ENCODE measurements around the gene SOCS3. TPM values are rescaled to one million over a fixed set of nuclear protein-coding genes. Genes with fewer than 3 reads are reported as not detected.

SOCS3 gene
- total and polyA plus RNA-seq, 4 donors: 5.6 to 70.3 (median 11.8) TPM

DNA sequence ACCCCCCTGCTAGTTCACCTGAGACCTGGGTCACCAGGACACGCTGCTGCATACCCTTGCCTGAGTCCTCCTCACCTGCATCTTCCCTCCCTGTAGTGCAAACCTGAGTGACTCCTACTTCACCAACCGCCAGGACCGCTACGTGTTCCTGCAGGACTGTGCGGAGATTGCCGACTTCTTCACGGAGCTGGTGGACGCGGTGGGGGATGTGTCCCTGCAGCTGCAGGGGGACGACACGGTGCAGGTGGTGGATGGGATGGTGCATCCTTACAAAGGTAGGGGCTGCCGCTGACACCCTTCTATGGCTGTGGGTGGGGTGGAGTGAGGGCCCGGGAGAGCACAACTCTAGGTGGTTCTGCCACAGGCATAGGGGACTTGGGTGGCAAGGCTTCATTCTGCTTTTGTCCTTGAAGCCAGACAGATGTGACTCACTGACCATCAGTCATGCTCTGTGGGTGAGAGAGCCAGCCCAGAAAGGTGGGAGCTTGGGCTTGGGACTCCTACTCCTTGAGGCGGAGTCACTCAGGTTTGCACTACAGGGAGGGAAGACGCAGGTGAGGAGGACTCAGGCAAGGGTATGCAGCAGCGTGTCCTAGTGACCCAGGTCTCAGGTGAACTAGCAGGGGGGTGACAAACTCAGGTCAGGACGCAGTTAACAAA lies 40.8 kb upstream of the SOCS3 start:
- WGBS (ENCODE audit: insufficient coverage): 90% methylated on average over 17 of the region's 17 CpGs
- no peak for DNase-seq (ENCODE audit: low read depth in 4 of 6, low spot score in 6 of 6)
- Histone ChIP-seq H3K36me3 (ENCODE audit: control insufficient read depth, insufficient read depth, low read length) (peaks cover 98% of the 10 kb centered on the region), H3K9me3 (ENCODE audit: control insufficient read depth, insufficient read depth, low read length) (no peaks in the 10 kb centered on the region), H3K27me3 (ENCODE audit: control insufficient read depth, insufficient read depth, low read length) (no peaks in the 10 kb centered on the region), H3K4me3 (ENCODE audit: low read depth, low read length) (no peak overlapping the region), H3K4me1 (ENCODE audit: control insufficient read depth, insufficient read depth, low read length) (no peaks in the 10 kb centered on the region), H3K27ac (ENCODE audit: low read depth, low read length) (no peak overlapping the region)

DNA sequence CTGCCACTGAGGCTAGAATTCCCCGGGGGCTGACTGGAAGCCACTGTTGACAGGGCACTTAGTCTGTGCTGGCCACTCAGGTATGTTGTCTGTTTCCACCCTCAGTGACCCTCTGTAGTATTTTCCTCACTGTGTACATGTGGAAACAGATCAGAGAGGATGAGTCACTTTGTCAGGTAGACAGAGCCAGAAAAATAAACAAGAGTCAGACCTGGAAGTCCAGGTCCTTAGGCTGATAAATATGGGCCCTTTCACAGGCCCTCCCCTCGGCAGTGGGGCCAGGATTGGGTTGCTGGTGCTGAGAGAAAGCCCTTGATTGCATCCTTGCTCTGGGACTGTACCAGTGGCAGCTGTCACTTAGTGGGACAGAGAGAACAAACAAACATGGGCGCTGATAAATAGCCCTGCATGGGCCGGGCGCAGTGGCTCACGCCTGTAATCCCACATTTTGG lies 39.8 kb upstream of the SOCS3 start:
- peaks cover 2% of the 10 kb centered on the region for H3K4me1 ChIP-seq (ENCODE audit: control insufficient read depth, insufficient read depth, low read length)
- no peak overlapping the region for H3K27ac ChIP-seq (ENCODE audit: low read depth, low read length)
- no peaks in the 10 kb centered on the region for H3K27me3 ChIP-seq (ENCODE audit: control insufficient read depth, insufficient read depth, low read length)
- no peaks in the 10 kb centered on the region for H3K9me3 ChIP-seq (ENCODE audit: control insufficient read depth, insufficient read depth, low read length)
- H3K4me3 ChIP-seq (ENCODE audit: low read depth, low read length): no peak overlapping the region
- no peak for DNase-seq (ENCODE audit: low read depth in 4 of 6, low spot score in 6 of 6)
- WGBS (ENCODE audit: insufficient coverage): 91% methylated on average over 5 of the region's 6 CpGs
- H3K36me3 ChIP-seq (ENCODE audit: control insufficient read depth, insufficient read depth, low read length): peaks cover 91% of the 10 kb centered on the region

DNA sequence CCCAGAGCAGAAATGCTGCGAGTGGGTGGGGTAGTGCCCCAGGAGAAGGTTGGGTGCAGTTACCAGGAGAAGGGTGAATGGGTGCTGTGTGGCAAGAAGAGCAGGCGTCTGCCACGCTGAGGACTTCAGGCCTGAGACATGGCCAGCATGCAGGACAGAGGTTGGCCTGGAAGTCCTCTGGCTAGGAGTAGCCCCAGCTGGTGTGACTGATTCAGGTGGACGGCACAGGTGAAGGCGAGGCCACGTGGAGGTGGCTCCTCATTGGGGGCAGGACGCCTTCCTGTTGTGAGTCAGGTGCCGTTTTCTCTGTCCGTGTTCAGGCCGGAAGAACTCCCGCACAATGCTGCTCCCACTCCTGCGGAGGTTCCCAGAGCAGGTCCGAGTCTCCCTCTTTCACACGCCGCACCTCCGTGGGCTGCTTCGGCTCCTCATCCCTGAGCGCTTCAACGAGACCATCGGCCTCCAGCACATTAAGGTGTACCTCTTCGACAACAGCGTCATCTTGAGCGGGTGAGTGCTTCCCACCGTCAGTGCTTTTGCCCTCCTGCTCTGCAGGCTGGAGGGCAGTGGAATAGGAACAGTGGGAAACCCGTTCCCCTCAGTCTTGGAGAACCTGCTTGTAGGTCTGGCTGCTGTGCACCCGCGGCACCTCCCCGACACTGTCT lies 39.3 kb upstream of the SOCS3 start:
- 91% methylated on average over 28 of the region's 28 CpGs for WGBS (ENCODE audit: insufficient coverage)
- H3K27me3 ChIP-seq (ENCODE audit: control insufficient read depth, insufficient read depth, low read length): no peaks in the 10 kb centered on the region
- H3K4me1 ChIP-seq (ENCODE audit: control insufficient read depth, insufficient read depth, low read length): peaks cover 3% of the 10 kb centered on the region
- no peaks in the 10 kb centered on the region for H3K9me3 ChIP-seq (ENCODE audit: control insufficient read depth, insufficient read depth, low read length)
- no peak overlapping the region for H3K4me3 ChIP-seq (ENCODE audit: low read depth, low read length)
- no peak overlapping the region for H3K27ac ChIP-seq (ENCODE audit: low read depth, low read length)
- peaks cover 91% of the 10 kb centered on the region for H3K36me3 ChIP-seq (ENCODE audit: control insufficient read depth, insufficient read depth, low read length)
- DNase-seq (ENCODE audit: low read depth in 4 of 6, low spot score in 6 of 6): no peak

DNA sequence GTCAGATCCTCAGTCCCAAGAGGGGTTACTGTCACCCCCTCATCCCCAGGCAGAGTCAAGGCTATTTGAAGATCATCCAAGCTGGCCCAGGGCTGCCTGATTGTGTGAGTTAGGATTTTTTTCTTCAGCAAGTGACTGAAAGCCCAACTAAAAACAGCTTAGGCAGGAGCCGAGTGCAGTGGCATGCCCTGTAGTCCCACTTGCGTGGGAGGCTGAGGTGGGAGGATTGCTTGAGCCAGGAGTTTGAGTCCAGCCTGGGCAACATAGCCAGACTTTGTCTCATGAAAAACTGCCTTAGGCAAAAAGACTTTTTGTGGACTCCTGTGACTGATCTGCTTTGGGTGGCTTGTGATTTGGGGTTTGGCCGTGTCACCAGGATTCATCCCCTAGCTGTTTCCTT lies 38.5 kb upstream of the SOCS3 start:
- WGBS (ENCODE audit: insufficient coverage): 95% methylated on average over 3 of the region's 3 CpGs
- no peak for DNase-seq (ENCODE audit: low read depth in 4 of 6, low spot score in 6 of 6)
- Histone ChIP-seq H3K9me3 (ENCODE audit: control insufficient read depth, insufficient read depth, low read length) (no peaks in the 10 kb centered on the region), H3K27me3 (ENCODE audit: control insufficient read depth, insufficient read depth, low read length) (no peaks in the 10 kb centered on the region), H3K4me1 (ENCODE audit: control insufficient read depth, insufficient read depth, low read length) (peaks cover 3% of the 10 kb centered on the region), H3K27ac (ENCODE audit: low read depth, low read length) (no peak overlapping the region), H3K36me3 (ENCODE audit: control insufficient read depth, insufficient read depth, low read length) (peaks cover 85% of the 10 kb centered on the region), H3K4me3 (ENCODE audit: low read depth, low read length) (no peak overlapping the region)

DNA sequence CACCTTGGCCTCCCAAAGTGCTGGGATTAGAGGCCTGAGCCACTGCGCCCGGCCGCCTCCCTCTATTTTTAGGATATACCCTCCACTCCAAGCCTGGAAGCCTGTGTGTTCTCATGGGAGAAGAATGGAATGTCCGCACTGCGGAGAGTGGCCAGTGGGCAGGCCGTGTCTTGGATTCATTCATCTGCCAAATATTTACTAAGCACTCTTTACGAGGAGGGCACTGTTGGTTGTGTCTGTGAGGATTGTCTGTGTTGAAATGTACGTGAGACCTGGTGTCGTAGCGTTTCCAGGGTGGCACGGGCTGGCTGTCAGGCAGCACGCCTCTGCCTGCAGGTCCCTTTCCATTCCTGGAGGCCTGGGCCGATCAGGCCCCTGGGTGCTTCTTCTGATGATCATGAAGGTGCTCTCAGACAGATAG lies 37.8 kb upstream of the SOCS3 start:
- Histone ChIP-seq H3K36me3 (ENCODE audit: control insufficient read depth, insufficient read depth, low read length) (peaks cover 78% of the 10 kb centered on the region), H3K27ac (ENCODE audit: low read depth, low read length) (no peak overlapping the region), H3K4me1 (ENCODE audit: control insufficient read depth, insufficient read depth, low read length) (peaks cover 3% of the 10 kb centered on the region), H3K4me3 (ENCODE audit: low read depth, low read length) (no peak overlapping the region), H3K27me3 (ENCODE audit: control insufficient read depth, insufficient read depth, low read length) (no peaks in the 10 kb centered on the region), H3K9me3 (ENCODE audit: control insufficient read depth, insufficient read depth, low read length) (no peaks in the 10 kb centered on the region)
- no peak for DNase-seq (ENCODE audit: low read depth in 4 of 6, low spot score in 6 of 6)
- 77% methylated on average over 6 of the region's 13 CpGs for WGBS (ENCODE audit: insufficient coverage)

DNA sequence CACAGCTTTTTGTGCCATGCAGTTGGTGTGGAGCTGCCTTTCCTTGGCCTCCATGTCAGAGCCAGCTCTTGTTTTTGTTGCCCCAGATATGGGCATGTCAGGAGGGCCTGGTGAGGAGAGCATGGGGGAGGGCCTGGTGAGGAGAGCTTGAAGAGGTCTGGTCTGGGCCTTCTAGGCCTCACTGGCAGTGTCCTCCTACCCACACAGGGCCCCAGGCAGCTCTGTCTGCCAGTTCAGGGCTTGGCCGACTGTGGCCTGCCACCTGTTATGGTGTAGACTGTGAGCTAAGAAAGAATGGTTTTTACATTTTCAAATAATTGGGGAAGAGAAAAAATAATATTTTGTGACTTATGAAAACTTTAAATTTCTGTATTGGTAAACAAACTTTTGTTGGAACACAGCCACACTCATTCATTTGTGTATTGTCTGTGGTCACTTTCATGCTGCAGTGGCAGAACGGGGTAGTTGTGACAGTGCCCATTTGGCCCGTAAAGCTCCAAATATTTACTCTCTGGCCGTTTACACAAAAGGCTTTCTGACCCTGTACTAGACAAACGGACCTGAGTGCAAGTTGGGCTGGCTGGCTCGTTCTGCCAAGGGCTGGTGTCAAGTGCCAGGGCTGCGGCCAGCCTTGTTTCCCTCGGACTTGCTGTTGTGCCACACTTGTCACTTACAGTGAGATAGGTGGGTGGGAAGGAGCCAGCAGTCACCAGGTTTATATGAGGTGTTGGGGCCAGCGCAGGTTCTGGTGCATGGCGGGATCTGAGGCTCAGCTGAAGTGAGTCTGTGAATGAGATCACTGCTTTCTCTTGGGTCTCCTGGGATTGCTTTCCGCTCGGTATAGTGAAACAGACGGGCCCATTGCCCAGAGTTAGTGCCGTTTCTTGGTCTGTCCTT lies 36.8 kb upstream of the SOCS3 start:
- H3K36me3 ChIP-seq (ENCODE audit: control insufficient read depth, insufficient read depth, low read length): peaks cover 69% of the 10 kb centered on the region
- WGBS (ENCODE audit: insufficient coverage): 75% methylated on average over 14 of the region's 14 CpGs
- H3K27ac ChIP-seq (ENCODE audit: low read depth, low read length): no peak overlapping the region
- H3K4me1 ChIP-seq (ENCODE audit: control insufficient read depth, insufficient read depth, low read length): peaks cover 3% of the 10 kb centered on the region
- H3K27me3 ChIP-seq (ENCODE audit: control insufficient read depth, insufficient read depth, low read length): no peaks in the 10 kb centered on the region
- DNase-seq (ENCODE audit: low read depth in 4 of 6, low spot score in 6 of 6): no peak
- H3K4me3 ChIP-seq (ENCODE audit: low read depth, low read length): no peak overlapping the region
- H3K9me3 ChIP-seq (ENCODE audit: control insufficient read depth, insufficient read depth, low read length): no peaks in the 10 kb centered on the region

DNA sequence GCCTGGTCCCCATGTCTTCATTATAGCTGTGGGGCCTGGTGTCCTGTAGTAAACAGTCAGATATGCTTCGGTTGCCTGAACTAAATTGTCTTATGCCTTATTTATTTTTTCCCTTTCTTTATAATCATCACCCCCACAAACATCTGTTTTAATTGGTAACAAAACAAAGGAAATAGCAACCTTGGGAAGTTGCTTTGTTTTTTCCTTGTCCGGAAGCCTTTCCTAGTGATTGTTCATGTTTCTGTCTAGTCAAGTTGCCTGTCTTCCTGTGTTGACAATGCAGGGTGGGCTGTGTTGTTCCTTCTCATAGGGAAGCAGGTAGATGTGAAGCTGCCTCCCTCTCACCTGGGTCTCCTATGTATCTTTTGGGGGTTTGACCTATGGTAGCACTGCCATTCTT lies 35.3 kb upstream of the SOCS3 start:
- H3K36me3 ChIP-seq (ENCODE audit: control insufficient read depth, insufficient read depth, low read length): peaks cover 58% of the 10 kb centered on the region
- H3K27me3 ChIP-seq (ENCODE audit: control insufficient read depth, insufficient read depth, low read length): no peaks in the 10 kb centered on the region
- WGBS (ENCODE audit: insufficient coverage): 100% methylated on average over 1 of the region's 2 CpGs
- H3K27ac ChIP-seq (ENCODE audit: low read depth, low read length): no peak overlapping the region
- H3K4me3 ChIP-seq (ENCODE audit: low read depth, low read length): no peak overlapping the region
- DNase-seq (ENCODE audit: low read depth in 4 of 6, low spot score in 6 of 6): no peak
- H3K4me1 ChIP-seq (ENCODE audit: control insufficient read depth, insufficient read depth, low read length): peaks cover 3% of the 10 kb centered on the region
- H3K9me3 ChIP-seq (ENCODE audit: control insufficient read depth, insufficient read depth, low read length): no peaks in the 10 kb centered on the region

DNA sequence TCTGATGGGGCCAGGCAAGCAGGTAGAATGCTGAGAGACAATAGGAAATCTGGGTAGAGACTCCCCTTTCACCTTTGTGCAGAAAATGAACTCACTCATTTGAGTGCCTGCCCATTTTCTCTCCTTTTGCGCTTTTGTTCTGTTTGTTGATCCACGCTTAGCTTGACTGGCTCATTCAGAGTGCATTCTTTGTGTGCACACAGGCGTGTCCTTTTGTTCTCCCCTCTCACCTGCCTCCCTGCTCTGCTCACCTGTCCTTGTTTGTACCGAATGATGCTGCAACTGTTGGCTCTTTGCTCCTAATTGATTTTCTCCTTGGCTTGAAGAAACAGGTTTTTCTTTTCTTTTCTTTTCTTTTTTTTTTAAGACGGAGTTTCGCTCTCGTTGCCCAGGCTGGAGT lies 34.3 kb upstream of the SOCS3 start:
- peaks cover 49% of the 10 kb centered on the region for H3K36me3 ChIP-seq (ENCODE audit: control insufficient read depth, insufficient read depth, low read length)
- 81% methylated on average over 5 of the region's 7 CpGs for WGBS (ENCODE audit: insufficient coverage)
- no peak overlapping the region for H3K27ac ChIP-seq (ENCODE audit: low read depth, low read length)
- H3K9me3 ChIP-seq (ENCODE audit: control insufficient read depth, insufficient read depth, low read length): no peaks in the 10 kb centered on the region
- peaks cover 3% of the 10 kb centered on the region for H3K4me1 ChIP-seq (ENCODE audit: control insufficient read depth, insufficient read depth, low read length)
- no peaks in the 10 kb centered on the region for H3K27me3 ChIP-seq (ENCODE audit: control insufficient read depth, insufficient read depth, low read length)
- no peak overlapping the region for H3K4me3 ChIP-seq (ENCODE audit: low read depth, low read length)
- DNase-seq (ENCODE audit: low read depth in 4 of 6, low spot score in 6 of 6): no peak

DNA sequence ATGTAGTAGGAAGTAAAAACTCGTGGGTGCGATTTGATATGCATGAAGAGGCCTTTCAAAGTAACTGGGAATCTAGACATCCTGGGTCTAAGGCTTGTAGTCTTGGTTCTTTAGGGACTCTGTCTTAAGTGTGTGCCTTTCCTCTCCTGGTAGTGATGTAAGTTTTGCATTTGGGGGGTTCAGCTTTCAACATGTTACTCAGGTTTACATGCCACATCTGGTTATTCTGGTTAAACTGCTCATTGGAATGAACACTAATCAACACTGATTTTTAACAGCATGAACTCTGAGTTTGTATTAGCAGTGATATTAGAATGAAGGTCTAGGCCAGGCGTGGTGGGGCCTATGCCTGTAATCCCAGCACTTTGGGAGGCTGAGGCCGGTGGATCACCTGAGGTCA lies 33.7 kb upstream of the SOCS3 start:
- DNase-seq (ENCODE audit: low read depth in 4 of 6, low spot score in 6 of 6): no peak
- no peak overlapping the region for H3K4me3 ChIP-seq (ENCODE audit: low read depth, low read length)
- H3K27ac ChIP-seq (ENCODE audit: low read depth, low read length): no peak overlapping the region
- H3K4me1 ChIP-seq (ENCODE audit: control insufficient read depth, insufficient read depth, low read length): peaks cover 3% of the 10 kb centered on the region
- H3K9me3 ChIP-seq (ENCODE audit: control insufficient read depth, insufficient read depth, low read length): no peaks in the 10 kb centered on the region
- 100% methylated on average over 2 of the region's 4 CpGs for WGBS (ENCODE audit: insufficient coverage)
- H3K36me3 ChIP-seq (ENCODE audit: control insufficient read depth, insufficient read depth, low read length): peaks cover 42% of the 10 kb centered on the region
- H3K27me3 ChIP-seq (ENCODE audit: control insufficient read depth, insufficient read depth, low read length): no peaks in the 10 kb centered on the region

Measured in spinal cord (tissue), 10 donors.